Limb (tissue), 2 donors: ENCODE measurements around the gene RNF144B.
"Not testable (repeated sequence)": the region's sequence is repeated elsewhere in the genome, so short reads cannot be mapped to it uniquely, and the experiment has no call there.

ENCODE experiments used
- DNase-seq, 2 donors: peaks; one replicate each; pipeline ENCODE4 v3.0.0-alpha.2; 2016; ENCODE audit errors: extremely low spot score in 2 of 2

Gene RNF144B

GRCh38 chr6:18406955-18407749 lies 20.0 kb downstream of the RNF144B start:
- DNase-seq = no peak

- DNase-seq = not testable (repeated sequence)
Measured at GRCh38 chr6:18409602-18410001, 22.5 kb downstream of the RNF144B start.

- no peak for DNase-seq
Measured at GRCh38 chr6:18410412-18410811, 23.3 kb downstream of the RNF144B start.

GRCh38 chr6:18412068-18412467 lies 24.9 kb downstream of the RNF144B start:
- DNase-seq = no peak

- DNase-seq = no peak
Measured at GRCh38 chr6:18412644-18413043, 25.5 kb downstream of the RNF144B start.

- no peak for DNase-seq
Measured at GRCh38 chr6:18413381-18413780, 26.2 kb downstream of the RNF144B start.

GRCh38 chr6:18414116-18414515 lies 27.0 kb downstream of the RNF144B start:
- no peak for DNase-seq

GRCh38 chr6:18415207-18415606 lies 28.1 kb downstream of the RNF144B start:
- no peak for DNase-seq

GRCh38 chr6:18415671-18416340 lies 28.7 kb downstream of the RNF144B start:
- DNase-seq = peak in 1 of 2 donors; percentile 60

GRCh38 chr6:18416341-18416679 lies 29.2 kb downstream of the RNF144B start:
- no peak for DNase-seq

GRCh38 chr6:18420328-18420727 lies 33.2 kb downstream of the RNF144B start:
- no peak for DNase-seq

- DNase-seq = no peak
Measured at GRCh38 chr6:18422136-18422535, 35.0 kb downstream of the RNF144B start.

- DNase-seq = no peak
Measured at GRCh38 chr6:18423426-18423825, 36.3 kb downstream of the RNF144B start.

GRCh38 chr6:18424201-18424600 lies 37.1 kb downstream of the RNF144B start:
- no peak for DNase-seq

- DNase-seq = no peak
Measured at GRCh38 chr6:18425218-18425617, 38.1 kb downstream of the RNF144B start.

- no peak for DNase-seq
Measured at GRCh38 chr6:18427296-18427695, 40.1 kb downstream of the RNF144B start.

GRCh38 chr6:18429655-18430297 lies 42.6 kb downstream of the RNF144B start:
- DNase-seq = no peak

- DNase-seq = no peak
Measured at GRCh38 chr6:18431581-18431980, 44.4 kb downstream of the RNF144B start.

GRCh38 chr6:18432180-18432579 lies 45.0 kb downstream of the RNF144B start:
- no peak for DNase-seq

- DNase-seq = no peak
Measured at GRCh38 chr6:18432619-18433018, 45.5 kb downstream of the RNF144B start.

GRCh38 chr6:18433059-18433458 lies 45.9 kb downstream of the RNF144B start:
- DNase-seq = no peak

GRCh38 chr6:18436341-18436740 lies 49.2 kb downstream of the RNF144B start:
- no peak for DNase-seq

- DNase-seq = no peak
Measured at GRCh38 chr6:18439581-18439980, 52.4 kb downstream of the RNF144B start.
